ENCODE data around the gene SRGN.

The SRGN gene

DNA sequence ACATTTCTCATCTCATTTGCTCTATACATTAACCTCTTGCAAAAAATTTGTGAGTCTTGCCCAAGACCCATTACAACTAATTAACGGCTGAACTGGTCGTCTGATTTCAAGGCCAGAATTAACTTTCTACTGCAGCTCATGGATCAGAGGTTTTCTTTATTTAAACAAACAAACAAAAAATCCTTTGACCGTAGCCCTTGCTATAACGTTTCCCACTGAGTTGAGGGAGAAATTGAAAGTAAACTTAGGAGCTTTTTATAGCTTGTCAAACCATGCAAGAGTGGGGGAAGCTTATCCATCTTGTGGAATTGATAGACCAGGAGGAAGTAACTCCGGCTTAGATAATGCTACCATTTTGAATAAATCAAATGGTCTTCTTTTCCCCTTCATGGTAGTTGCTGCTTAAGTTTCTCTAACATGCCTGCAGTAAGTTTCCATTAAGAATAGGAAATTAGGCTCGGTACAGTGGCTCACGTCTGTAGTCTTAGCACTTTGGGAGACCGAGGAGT is 3.3 kb downstream of the SRGN start:
- Histone ChIP-seq H3K79me2 (ENCODE audit: insufficient read depth, low read length) (peaks cover 18% of the 10 kb centered on the region; the same call in 1 of the 2 replicates), H3K27me3 (ENCODE audit: insufficient read depth, low read length) (no peaks in the 10 kb centered on the region), H4K20me1 (ENCODE audit: insufficient read depth, low read length) (no peaks in the 10 kb centered on the region), H3K9me3 (ENCODE audit: low read length) (no peaks in the 10 kb centered on the region), H3K36me3 (ENCODE audit: insufficient read depth, low read length) (no peaks in the 10 kb centered on the region), H3K4me3 (ENCODE audit: low read depth, low read length, poor library complexity, severe bottlenecking) (no peak overlapping the region), H3K27ac (ENCODE audit: low read depth, low read length, poor library complexity, severe bottlenecking) (no peak overlapping the region), H3F3A (ENCODE audit: insufficient read depth, low read length) (peaks cover 12% of the 10 kb centered on the region), H3K9ac (ENCODE audit: low read length) (no peak overlapping the region), H3K9me2 (ENCODE audit: low read depth, low read length) (no peaks in the 10 kb centered on the region), H3K4me1 (ENCODE audit: insufficient read depth, low read length, severe bottlenecking) (peaks cover 57% of the 10 kb centered on the region), H2AFZ (ENCODE audit: low read length) (no peak overlapping the region), H3K4me2 (ENCODE audit: low read length) (0 out of 2 replicates have a peak overlapping the region, but pooled peaks have one; percentile 0)
- TF ChIP-seq, protein P1, sequence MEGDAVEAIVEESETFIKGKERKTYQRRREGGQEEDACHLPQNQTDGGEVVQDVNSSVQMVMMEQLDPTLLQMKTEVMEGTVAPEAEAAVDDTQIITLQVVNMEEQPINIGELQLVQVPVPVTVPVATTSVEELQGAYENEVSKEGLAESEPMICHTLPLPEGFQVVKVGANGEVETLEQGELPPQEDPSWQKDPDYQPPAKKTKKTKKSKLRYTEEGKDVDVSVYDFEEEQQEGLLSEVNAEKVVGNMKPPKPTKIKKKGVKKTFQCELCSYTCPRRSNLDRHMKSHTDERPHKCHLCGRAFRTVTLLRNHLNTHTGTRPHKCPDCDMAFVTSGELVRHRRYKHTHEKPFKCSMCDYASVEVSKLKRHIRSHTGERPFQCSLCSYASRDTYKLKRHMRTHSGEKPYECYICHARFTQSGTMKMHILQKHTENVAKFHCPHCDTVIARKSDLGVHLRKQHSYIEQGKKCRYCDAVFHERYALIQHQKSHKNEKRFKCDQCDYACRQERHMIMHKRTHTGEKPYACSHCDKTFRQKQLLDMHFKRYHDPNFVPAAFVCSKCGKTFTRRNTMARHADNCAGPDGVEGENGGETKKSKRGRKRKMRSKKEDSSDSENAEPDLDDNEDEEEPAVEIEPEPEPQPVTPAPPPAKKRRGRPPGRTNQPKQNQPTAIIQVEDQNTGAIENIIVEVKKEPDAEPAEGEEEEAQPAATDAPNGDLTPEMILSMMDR (IDR thresholded peaks at IDR 0.05; ENCODE audit: low read length): no peak
- TF ChIP-seq EZH2 (IDR thresholded peaks at IDR 0.05; ENCODE audit: borderline replicate concordance, low read length): no peak

DNA sequence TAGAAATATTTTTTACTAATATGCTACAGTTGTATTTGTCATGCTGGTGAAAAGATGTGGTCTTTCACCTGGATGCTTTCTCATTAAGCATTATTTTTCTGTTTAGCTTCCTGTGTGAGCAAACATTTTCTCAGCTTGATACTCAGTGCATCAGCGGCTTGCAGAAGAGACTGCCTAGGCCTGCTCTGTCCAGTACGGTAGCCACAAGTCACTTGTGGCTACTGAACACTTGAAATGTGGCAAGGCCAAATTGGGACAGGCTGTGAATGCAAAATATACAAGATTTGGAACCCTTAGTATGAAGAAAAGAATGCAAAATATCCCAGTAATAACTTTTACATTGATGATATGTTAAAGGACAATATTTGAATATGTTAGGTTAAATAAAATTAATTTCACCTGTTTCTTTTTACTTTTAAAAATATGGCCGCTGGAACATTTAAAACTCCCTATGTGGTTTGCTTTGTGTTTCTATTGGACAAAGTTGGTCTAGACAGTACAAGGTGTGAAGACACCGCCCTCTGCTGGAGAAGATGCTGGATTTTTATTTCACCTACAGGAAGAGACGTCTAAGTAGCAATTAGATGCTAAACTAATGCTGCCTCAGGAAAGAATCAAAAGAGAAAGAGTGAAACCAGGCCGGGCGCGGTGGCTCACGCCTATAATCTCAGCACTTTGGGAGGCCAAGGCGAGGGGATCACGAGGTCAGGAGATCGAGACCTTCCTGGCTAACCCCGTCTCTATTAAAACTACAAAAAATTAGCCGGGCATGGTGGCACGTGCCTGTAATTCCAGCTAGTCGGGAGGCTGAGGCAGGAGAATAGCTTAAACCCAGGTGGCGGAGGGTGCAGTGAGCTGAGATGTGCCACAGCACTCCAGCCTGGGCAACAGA is 5.3 kb downstream of the SRGN start:
- Histone ChIP-seq H3K9me3 (ENCODE audit: low read length) (no peaks in the 10 kb centered on the region), H3K4me1 (ENCODE audit: insufficient read depth, low read length, severe bottlenecking) (peaks cover 39% of the 10 kb centered on the region), H4K20me1 (ENCODE audit: insufficient read depth, low read length) (no peaks in the 10 kb centered on the region), H3K27ac (ENCODE audit: low read depth, low read length, poor library complexity, severe bottlenecking) (peak overlapping the region; percentile 42), H3F3A (ENCODE audit: insufficient read depth, low read length) (peaks cover 8% of the 10 kb centered on the region), H3K36me3 (ENCODE audit: insufficient read depth, low read length) (no peaks in the 10 kb centered on the region; the same call in 1 of the 2 replicates), H3K79me2 (ENCODE audit: insufficient read depth, low read length) (peaks cover 18% of the 10 kb centered on the region; the same call in 1 of the 2 replicates), H3K4me2 (ENCODE audit: low read length) (no peak overlapping the region), H2AFZ (ENCODE audit: low read length) (no peak overlapping the region), H3K9ac (ENCODE audit: low read length) (no peak overlapping the region), H3K27me3 (ENCODE audit: insufficient read depth, low read length) (no peaks in the 10 kb centered on the region), H3K4me3 (ENCODE audit: low read depth, low read length, poor library complexity, severe bottlenecking) (no peak overlapping the region), H3K9me2 (ENCODE audit: low read depth, low read length) (no peaks in the 10 kb centered on the region)
- TF ChIP-seq EZH2 (IDR thresholded peaks at IDR 0.05; ENCODE audit: borderline replicate concordance, low read length): no peak
- TF ChIP-seq, protein P1 (IDR thresholded peaks at IDR 0.05; ENCODE audit: low read length): peak; percentile 79

GRCh38 chr10:69093933-69094332 is 6.0 kb downstream of the SRGN start:
- no peaks in the 10 kb centered on the region for H3K27me3 ChIP-seq (ENCODE audit: insufficient read depth, low read length)
- no peak overlapping the region for H3K27ac ChIP-seq (ENCODE audit: low read depth, low read length, poor library complexity, severe bottlenecking)
- H2AFZ ChIP-seq (ENCODE audit: low read length): no peak overlapping the region
- H3K9ac ChIP-seq (ENCODE audit: low read length): no peak overlapping the region
- no peak overlapping the region for H3K4me3 ChIP-seq (ENCODE audit: low read depth, low read length, poor library complexity, severe bottlenecking)
- no peaks in the 10 kb centered on the region for H4K20me1 ChIP-seq (ENCODE audit: insufficient read depth, low read length)
- no peak for TF ChIP-seq EZH2 (IDR thresholded peaks at IDR 0.05; ENCODE audit: borderline replicate concordance, low read length)
- TF ChIP-seq, protein P1 (IDR thresholded peaks at IDR 0.05; ENCODE audit: low read length): no peak
- peaks cover 8% of the 10 kb centered on the region for H3F3A ChIP-seq (ENCODE audit: insufficient read depth, low read length)
- peaks cover 13% of the 10 kb centered on the region; the same call in 1 of the 2 replicates for H3K79me2 ChIP-seq (ENCODE audit: insufficient read depth, low read length)
- H3K9me2 ChIP-seq (ENCODE audit: low read depth, low read length): no peaks in the 10 kb centered on the region
- no peaks in the 10 kb centered on the region for H3K9me3 ChIP-seq (ENCODE audit: low read length)
- H3K36me3 ChIP-seq (ENCODE audit: insufficient read depth, low read length): no peaks in the 10 kb centered on the region; the same call in 1 of the 2 replicates
- H3K4me2 ChIP-seq (ENCODE audit: low read length): no peak overlapping the region
- H3K4me1 ChIP-seq (ENCODE audit: insufficient read depth, low read length, severe bottlenecking): peaks cover 32% of the 10 kb centered on the region
